PC-3 (cell line): Measurements from ENCODE around the gene PHTF2. TPM values are rescaled to one million over a fixed set of nuclear protein-coding genes. Genes with fewer than 3 reads are reported as not detected.

Experiments
- ATAC-seq: fragments of 200-7000 bp; cut with Tn5 transposase; 2 replicates; pipeline ENCODE4 v1.9.1; 2020; ENCODE audit warnings: mild to moderate bottlenecking, moderate library complexity
- BruUV-seq: library from RNA; stranded (reverse); fragments of 400-500 nt; replicated peaks from 2 replicates; lab custom pipeline; 2021; lab: Mats Ljungman, UMichigan
- CTCF ChIA-PET: fragments of 300-600 bp; sonication (Branson Sonifier 250); formaldehyde crosslinking; loops from one replicate; lab custom pipeline; 2022; ENCODE audit warnings: antibody characterized with exemption; lab: Charles Lee
- POLR2A ChIA-PET: fragments of 300-600 bp; sonication (Branson Sonifier 250); formaldehyde crosslinking; loops from one replicate; lab custom pipeline; 2022; ENCODE audit warnings: antibody characterized with exemption; ENCODE audit not compliant: unreplicated experiment; lab: Charles Lee
- DNase-seq: peaks from one replicate; pipeline ENCODE4 v3.0.0-alpha.2; 2015
- H2AFZ ChIP-seq: fragments of 300-600 bp; sonication (generic); 2 replicates; pipeline ENCODE4 v1.6.0; 2016; ENCODE audit warnings: antibody characterized with exemption, low read length
- H3F3A ChIP-seq: fragments of 300-600 bp; sonication (generic); one replicate; pipeline ENCODE4 v1.6.0; 2017; ENCODE audit warnings: antibody characterized with exemption, low read length, control low read depth, mild to moderate bottlenecking; ENCODE audit not compliant: unreplicated experiment
- H3K27ac ChIP-seq: fragments of 300-600 bp; sonication (generic); 2 replicates; pipeline ENCODE4 v1.5.1; 2016; ENCODE audit warnings: mild to moderate bottlenecking, low read length
- H3K27me3 ChIP-seq: fragments of 300-600 bp; sonication (generic); 2 replicates; pipeline ENCODE4 v1.6.1; 2016; ENCODE audit warnings: low read length, mixed read lengths
- H3K36me3 ChIP-seq: fragments of 300-600 bp; sonication (generic); 2 replicates; pipeline ENCODE4 v1.6.1; 2016; ENCODE audit warnings: low read depth, mixed run types, low read length, mixed read lengths
- H3K4me1 ChIP-seq: fragments of 300-600 bp; sonication (generic); 2 replicates; pipeline ENCODE4 v1.5.1; 2016; ENCODE audit warnings: low read length; ENCODE audit not compliant: insufficient read depth
- H3K4me2 ChIP-seq: fragments of 300-600 bp; sonication (generic); 2 replicates; pipeline ENCODE4 v1.6.0; 2016; ENCODE audit warnings: low read length
- H3K4me3 ChIP-seq: fragments of 300-600 bp; sonication (generic); 2 replicates; pipeline ENCODE4 v1.5.1; 2016; ENCODE audit warnings: mild to moderate bottlenecking, low read length, mixed read lengths
- H3K79me2 ChIP-seq: fragments of 300-600 bp; sonication (generic); 2 replicates; pipeline ENCODE4 v1.6.1; 2017; ENCODE audit warnings: low read length, mixed read lengths
- H3K9ac ChIP-seq: fragments of 300-600 bp; sonication (generic); 2 replicates; pipeline ENCODE4 v1.6.0; 2016; ENCODE audit warnings: mild to moderate bottlenecking, low read length
- H3K9me2 ChIP-seq: fragments of 300-600 bp; sonication (generic); replicated peaks from 2 replicates; pipeline ENCODE4 v1.6.1; 2016; ENCODE audit warnings: mixed run types, low read length, mixed read lengths
- H3K9me3 ChIP-seq: fragments of 300-600 bp; sonication (generic); 2 replicates; pipeline ENCODE4 v1.6.1; 2016; ENCODE audit warnings: low read length, mixed read lengths
- H4K20me1 ChIP-seq: fragments of 300-600 bp; sonication (generic); 2 replicates; pipeline ENCODE4 v1.6.1; 2016; ENCODE audit warnings: low read length, mixed read lengths
- EZH2 ChIP-seq: fragments of 300-600 bp; sonication (generic); IDR thresholded peaks from one replicate; pipeline ENCODE4 v1.6.1; 2017; ENCODE audit warnings: antibody characterized with exemption, mild to moderate bottlenecking, low read length; ENCODE audit not compliant: unreplicated experiment
- EZH2phosphoT487 ChIP-seq: fragments of 300-600 bp; sonication (generic); IDR thresholded peaks from 2 replicates; pipeline ENCODE4 v1.6.1; 2018; ENCODE audit warnings: mild to moderate bottlenecking, antibody characterized with exemption, low read length, borderline replicate concordance
- intact Hi-C: fragments of 100-400 bp; cut with micrococcal nuclease; formaldehyde crosslinking; loops from 2 replicates; pipeline ENCODE4 v1.9.0; 2023
- total RNA-seq: library from RNA; depleted of rRNA; stranded (reverse); fragments of >200 nt; gene quantifications from 2 replicates; pipeline ENCODE4 v1.2.3, GENCODE V29; 2014
- TF ChIP-seq, protein P1 (sequence below): fragments of 300-600 bp; sonication (generic); conservative IDR thresholded peaks from 2 replicates; pipeline ENCODE4 v1.5.1; 2017; ENCODE audit warnings: antibody characterized with exemption, low read depth, mild to moderate bottlenecking, low read length

Gene PHTF2
- total RNA-seq, 1 experiment from 2014 or later = 20.4 TPM

- POLR2A ChIA-PET = no interaction called here
- no peak for TF ChIP-seq EZH2
- TF ChIP-seq, protein P1, sequence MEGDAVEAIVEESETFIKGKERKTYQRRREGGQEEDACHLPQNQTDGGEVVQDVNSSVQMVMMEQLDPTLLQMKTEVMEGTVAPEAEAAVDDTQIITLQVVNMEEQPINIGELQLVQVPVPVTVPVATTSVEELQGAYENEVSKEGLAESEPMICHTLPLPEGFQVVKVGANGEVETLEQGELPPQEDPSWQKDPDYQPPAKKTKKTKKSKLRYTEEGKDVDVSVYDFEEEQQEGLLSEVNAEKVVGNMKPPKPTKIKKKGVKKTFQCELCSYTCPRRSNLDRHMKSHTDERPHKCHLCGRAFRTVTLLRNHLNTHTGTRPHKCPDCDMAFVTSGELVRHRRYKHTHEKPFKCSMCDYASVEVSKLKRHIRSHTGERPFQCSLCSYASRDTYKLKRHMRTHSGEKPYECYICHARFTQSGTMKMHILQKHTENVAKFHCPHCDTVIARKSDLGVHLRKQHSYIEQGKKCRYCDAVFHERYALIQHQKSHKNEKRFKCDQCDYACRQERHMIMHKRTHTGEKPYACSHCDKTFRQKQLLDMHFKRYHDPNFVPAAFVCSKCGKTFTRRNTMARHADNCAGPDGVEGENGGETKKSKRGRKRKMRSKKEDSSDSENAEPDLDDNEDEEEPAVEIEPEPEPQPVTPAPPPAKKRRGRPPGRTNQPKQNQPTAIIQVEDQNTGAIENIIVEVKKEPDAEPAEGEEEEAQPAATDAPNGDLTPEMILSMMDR = no peak
- no peak for TF ChIP-seq EZH2phosphoT487
- Histone ChIP-seq H3K9me2 (no peaks in the 10 kb centered on the region), H3K4me3 (no peak overlapping the region), H4K20me1 (no peaks in the 10 kb centered on the region), H3K9me3 (no peaks in the 10 kb centered on the region), H2AFZ (no peak overlapping the region), H3K9ac (no peak overlapping the region), H3K4me2 (no peak overlapping the region), H3F3A (no peaks in the 10 kb centered on the region), H3K79me2 (no peaks in the 10 kb centered on the region), H3K4me1 (no peaks in the 10 kb centered on the region), H3K36me3 (no peaks in the 10 kb centered on the region), H3K27ac (no peak overlapping the region), H3K27me3 (no peaks in the 10 kb centered on the region)
- BruUV-seq = no TSS peak
- DNase-seq (no peak), ATAC-seq (no peak)
- intact Hi-C loops = no loop called here
- CTCF ChIA-PET = no interaction called here
Measured at GRCh38 chr7:77975672-77976480, 177.3 kb downstream of the PHTF2 start.

- peak; percentile 57; the same call in 1 of the 2 replicates for ATAC-seq
- no peaks in the 10 kb centered on the region for H3K9me3 ChIP-seq
- no TSS peak for BruUV-seq
- no peaks in the 10 kb centered on the region for H3K79me2 ChIP-seq
- H3K36me3 ChIP-seq = no peaks in the 10 kb centered on the region
- no peaks in the 10 kb centered on the region for H3F3A ChIP-seq
- CTCF ChIA-PET = no interaction called here
- intact Hi-C loops = no loop called here
- no peak for TF ChIP-seq EZH2
- TF ChIP-seq, protein P1 = no peak
- no peak for TF ChIP-seq EZH2phosphoT487
- peak; percentile 22 for DNase-seq
- H3K9ac ChIP-seq = no peak overlapping the region
- no peak overlapping the region for H3K4me2 ChIP-seq
- H3K9me2 ChIP-seq = no peaks in the 10 kb centered on the region
- H3K27ac ChIP-seq = no peak overlapping the region
- no peaks in the 10 kb centered on the region for H4K20me1 ChIP-seq
- peaks cover 8% of the 10 kb centered on the region; the same call in 1 of the 2 replicates for H3K4me1 ChIP-seq
- POLR2A ChIA-PET = no interaction called here
- no peaks in the 10 kb centered on the region for H3K27me3 ChIP-seq
- no peak overlapping the region for H3K4me3 ChIP-seq
- H2AFZ ChIP-seq = no peak overlapping the region
Measured at GRCh38 chr7:77979219-77979618, 180.6 kb downstream of the PHTF2 start.
